GM12864 (cell line): ENCODE data around the gene APLN.

Experiments
- DNase-seq: peaks from one replicate; pipeline ENCODE4 v3.0.0-alpha.2; 2011; ENCODE audit warnings: low read depth
- H3K4me3 ChIP-seq: 2 replicates; pipeline ENCODE4 v1.5.1; 2011; ENCODE audit warnings: mild to moderate bottlenecking, low read depth, low read length, control low read depth
- CTCF ChIP-seq: IDR thresholded peaks from 2 replicates; pipeline ENCODE4 v1.5.1; 2011; ENCODE audit warnings: low read depth, mild to moderate bottlenecking, moderate library complexity, low read length, control low read depth, inconsistent platforms; ENCODE audit errors: missing control alignments

The APLN gene

GRCh38 chrX:129688097-129688496 lies 33.3 kb upstream of the APLN start:
- DNase-seq: no peak
- TF ChIP-seq CTCF: no peak
- H3K4me3 ChIP-seq: no peak overlapping the region

- DNase-seq: no peak
- no peak overlapping the region for H3K4me3 ChIP-seq
- TF ChIP-seq CTCF: no peak
Observed at GRCh38 chrX:129686422-129686948, 31.7 kb upstream of the APLN start.

- no peak for TF ChIP-seq CTCF
- H3K4me3 ChIP-seq: no peak overlapping the region
- DNase-seq: no peak
Observed at GRCh38 chrX:129682979-129683378, 28.2 kb upstream of the APLN start.

- DNase-seq: no peak
Observed at GRCh38 chrX:129679901-129680300, 25.1 kb upstream of the APLN start.

GRCh38 chrX:129678614-129679195 lies 23.9 kb upstream of the APLN start:
- no peak for DNase-seq
- TF ChIP-seq CTCF: no peak
- H3K4me3 ChIP-seq: peak overlapping the region; percentile 47

More at GRCh38 chrX:129679901-129680300, 25.1 kb upstream of the APLN start:
- H3K4me3 ChIP-seq: no peak overlapping the region
- no peak for TF ChIP-seq CTCF

- H3K4me3 ChIP-seq: no peak overlapping the region
- no peak for DNase-seq
- TF ChIP-seq CTCF: no peak
Observed at GRCh38 chrX:129667412-129667811, 12.7 kb upstream of the APLN start.
